HCT116 (cell line): ENCODE measurements around the gene RCC1.

Experiments used
- CEBPB ChIP-seq: IDR thresholded peaks from 2 replicates; pipeline ENCODE4 v1.6.1; 2012; ENCODE audit warnings: low read depth
- EZH2 ChIP-seq: fragments of 200-600 bp; sonication (generic); IDR thresholded peaks from 2 replicates; pipeline ENCODE4 v1.6.1; 2017; ENCODE audit warnings: antibody characterized with exemption, mixed run types
- EZH2phosphoT487 ChIP-seq: fragments of 200-600 bp; IDR thresholded peaks from 2 replicates; pipeline ENCODE4 v1.6.1; 2018; ENCODE audit warnings: antibody characterized with exemption, borderline replicate concordance
- JUND ChIP-seq: IDR thresholded peaks from 2 replicates; pipeline ENCODE4 v1.6.1; 2012
- POLR2A ChIP-seq: IDR thresholded peaks from 2 replicates; pipeline ENCODE4 v1.7.0; 2011; ENCODE audit warnings: borderline replicate concordance; ENCODE audit not compliant: insufficient read depth, insufficient read length; ENCODE audit errors: extremely low read depth
- POLR2AphosphoS5 ChIP-seq: IDR thresholded peaks from 2 replicates; pipeline ENCODE4 v1.6.1; 2011; ENCODE audit warnings: mild to moderate bottlenecking, low read depth, low read length, moderate library complexity
- TCF7L2 ChIP-seq: IDR thresholded peaks from 2 replicates; pipeline ENCODE4 v1.7.0; 2011; ENCODE audit warnings: borderline replicate concordance, inconsistent platforms; ENCODE audit not compliant: insufficient read depth, insufficient read length; ENCODE audit errors: extremely low read depth
- ZNF274 ChIP-seq: fragments of 200-500 bp; sonication (Bioruptor generic); IDR thresholded peaks from 2 replicates; pipeline ENCODE4 v1.6.1; 2014; ENCODE audit warnings: mild to moderate bottlenecking, low read depth, low read length, inconsistent platforms
- TF ChIP-seq, protein P1 (sequence below), 3 experiments: fragments of 200-600 bp in 1 of 3; sonication (generic) in 1 of 3; IDR thresholded peaks in 2 of 3; conservative IDR thresholded peaks in 1 of 3; 2 replicates each; pipeline ENCODE4 v1.5.1; 2012 to 2017; ENCODE audit warnings: low read depth in 2 of 3, low read length in 2 of 3, antibody characterized with exemption in 1 of 3, borderline replicate concordance in 1 of 3, control low read depth in 1 of 3, mild to moderate bottlenecking in 1 of 3, mixed read lengths in 1 of 3, mixed run types in 1 of 3, moderate library complexity in 1 of 3; ENCODE audit not compliant: insufficient read depth in 1 of 3
- TF ChIP-seq, protein P2 (sequence below): IDR thresholded peaks from 2 replicates; pipeline ENCODE4 v1.6.1; 2012

DNA sequence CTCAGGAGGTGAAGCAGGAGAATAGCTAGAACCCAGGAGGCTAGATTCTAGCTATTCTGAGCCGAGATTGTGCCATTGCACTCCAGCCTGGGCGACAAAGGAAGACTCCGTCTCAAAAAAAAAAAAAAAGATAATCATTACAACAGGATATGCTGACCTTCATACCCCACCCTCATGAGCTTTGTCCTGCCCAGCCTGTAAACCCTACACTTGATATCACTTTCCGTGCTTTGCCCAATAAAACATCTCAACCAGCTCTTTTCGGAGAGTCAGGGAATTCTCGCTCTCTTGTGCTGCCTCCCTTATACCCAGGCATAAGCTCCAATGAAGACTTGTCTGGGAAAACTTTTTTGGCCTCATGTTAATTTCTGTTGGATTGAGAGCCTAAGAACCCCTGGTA is 45.5 kb downstream of the RCC1 start:
- TF ChIP-seq POLR2AphosphoS5 (no peak), EZH2 (no peak), EZH2phosphoT487 (no peak), POLR2A (no peak), TCF7L2 (no peak), CEBPB (no peak), ZNF274 (no peak), JUND (no peak)
- TF ChIP-seq, protein P1, sequence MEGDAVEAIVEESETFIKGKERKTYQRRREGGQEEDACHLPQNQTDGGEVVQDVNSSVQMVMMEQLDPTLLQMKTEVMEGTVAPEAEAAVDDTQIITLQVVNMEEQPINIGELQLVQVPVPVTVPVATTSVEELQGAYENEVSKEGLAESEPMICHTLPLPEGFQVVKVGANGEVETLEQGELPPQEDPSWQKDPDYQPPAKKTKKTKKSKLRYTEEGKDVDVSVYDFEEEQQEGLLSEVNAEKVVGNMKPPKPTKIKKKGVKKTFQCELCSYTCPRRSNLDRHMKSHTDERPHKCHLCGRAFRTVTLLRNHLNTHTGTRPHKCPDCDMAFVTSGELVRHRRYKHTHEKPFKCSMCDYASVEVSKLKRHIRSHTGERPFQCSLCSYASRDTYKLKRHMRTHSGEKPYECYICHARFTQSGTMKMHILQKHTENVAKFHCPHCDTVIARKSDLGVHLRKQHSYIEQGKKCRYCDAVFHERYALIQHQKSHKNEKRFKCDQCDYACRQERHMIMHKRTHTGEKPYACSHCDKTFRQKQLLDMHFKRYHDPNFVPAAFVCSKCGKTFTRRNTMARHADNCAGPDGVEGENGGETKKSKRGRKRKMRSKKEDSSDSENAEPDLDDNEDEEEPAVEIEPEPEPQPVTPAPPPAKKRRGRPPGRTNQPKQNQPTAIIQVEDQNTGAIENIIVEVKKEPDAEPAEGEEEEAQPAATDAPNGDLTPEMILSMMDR (IDR thresholded peaks at IDR 0.05 in 2 of 3, conservative IDR thresholded peaks at IDR 0.05 in 1 of 3; ENCODE audit: borderline replicate concordance in 1 of 3, insufficient read depth in 1 of 3, low read depth in 2 of 3, low read length in 2 of 3), result no peak
- TF ChIP-seq, protein P2, sequence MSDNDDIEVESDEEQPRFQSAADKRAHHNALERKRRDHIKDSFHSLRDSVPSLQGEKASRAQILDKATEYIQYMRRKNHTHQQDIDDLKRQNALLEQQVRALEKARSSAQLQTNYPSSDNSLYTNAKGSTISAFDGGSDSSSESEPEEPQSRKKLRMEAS, result no peak
